OCI-LY1 (cell line): ENCODE results near the gene XRN1.

Experiments used
- EZH2 ChIP-seq: fragments of 200-600 bp; sonication (generic), shearing (Covaris generic); IDR thresholded peaks from 2 replicates; pipeline ENCODE4 v1.8.0; 2017; ENCODE audit warnings: borderline replicate concordance, mixed run types, mild to moderate bottlenecking, antibody characterized with exemption, low read length, moderate library complexity, mixed read lengths
- TF ChIP-seq, protein P1 (sequence below): fragments of 200-600 bp; sonication (generic), shearing (Covaris generic); IDR thresholded peaks from 2 replicates; pipeline ENCODE4 v1.5.1; 2017; ENCODE audit warnings: mild to moderate bottlenecking, antibody characterized with exemption, low read length, moderate library complexity, mixed read lengths

DNA sequence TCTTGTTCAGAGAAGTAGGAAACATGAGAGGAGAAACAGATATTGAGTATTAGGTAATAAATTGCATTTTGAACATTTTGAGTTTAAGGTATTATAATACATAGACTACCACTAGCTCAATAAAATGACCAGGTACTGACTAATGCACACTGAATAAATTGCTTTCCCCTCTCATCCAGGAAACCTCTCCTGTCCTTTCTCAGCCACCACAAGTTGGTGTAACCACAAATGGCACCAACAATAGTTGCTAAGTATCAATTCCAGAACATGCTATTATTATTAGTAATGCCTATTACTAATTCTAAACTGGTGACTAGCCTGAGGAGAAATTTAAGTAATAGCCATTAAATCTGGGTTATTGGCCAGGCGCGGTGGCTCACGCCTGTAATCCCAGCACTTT lies 47.3 kb upstream of the XRN1 start:
- TF ChIP-seq, protein P1, sequence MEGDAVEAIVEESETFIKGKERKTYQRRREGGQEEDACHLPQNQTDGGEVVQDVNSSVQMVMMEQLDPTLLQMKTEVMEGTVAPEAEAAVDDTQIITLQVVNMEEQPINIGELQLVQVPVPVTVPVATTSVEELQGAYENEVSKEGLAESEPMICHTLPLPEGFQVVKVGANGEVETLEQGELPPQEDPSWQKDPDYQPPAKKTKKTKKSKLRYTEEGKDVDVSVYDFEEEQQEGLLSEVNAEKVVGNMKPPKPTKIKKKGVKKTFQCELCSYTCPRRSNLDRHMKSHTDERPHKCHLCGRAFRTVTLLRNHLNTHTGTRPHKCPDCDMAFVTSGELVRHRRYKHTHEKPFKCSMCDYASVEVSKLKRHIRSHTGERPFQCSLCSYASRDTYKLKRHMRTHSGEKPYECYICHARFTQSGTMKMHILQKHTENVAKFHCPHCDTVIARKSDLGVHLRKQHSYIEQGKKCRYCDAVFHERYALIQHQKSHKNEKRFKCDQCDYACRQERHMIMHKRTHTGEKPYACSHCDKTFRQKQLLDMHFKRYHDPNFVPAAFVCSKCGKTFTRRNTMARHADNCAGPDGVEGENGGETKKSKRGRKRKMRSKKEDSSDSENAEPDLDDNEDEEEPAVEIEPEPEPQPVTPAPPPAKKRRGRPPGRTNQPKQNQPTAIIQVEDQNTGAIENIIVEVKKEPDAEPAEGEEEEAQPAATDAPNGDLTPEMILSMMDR, result no peak
- TF ChIP-seq EZH2, result no peak
